Measurements from ENCODE around the gene MSANTD1. TPM values are rescaled to one million over a fixed set of nuclear protein-coding genes. Genes with fewer than 3 reads are reported as not detected.

The MSANTD1 gene
- total and polyA plus RNA-seq, 4 donors: 0.05 to 1.2 (median 0.23) TPM; not detected in 1

GRCh38 chr4:3225071-3225850 lies 23.7 kb upstream of the MSANTD1 start (continued):
- TF ChIP-seq TAF1 (conservative IDR thresholded peaks at IDR 0.05) (no peak), MAX (IDR thresholded peaks at IDR 0.05) (no peak), GABPA (IDR thresholded peaks at IDR 0.05 in 1 of 2, conservative IDR thresholded peaks at IDR 0.05 in 1 of 2) (no peak), FOXA2 (IDR thresholded peaks at IDR 0.05) (no peak)

GRCh38 chr4:3225936-3226335 lies 23.0 kb upstream of the MSANTD1 start:
- 81% methylated on average over 9 of the region's 9 CpGs for WGBS
- Histone ChIP-seq H3K4me1 (ENCODE audit: control insufficient read depth in 4 of 4, insufficient read depth in 4 of 4, low read length in 3 of 4) (peaks cover 0 to 3% (median 0%) of the 10 kb centered on the region in 4 donors), H3K36me3 (ENCODE audit: control insufficient read depth in 4 of 4, insufficient read depth in 3 of 4, low read depth in 1 of 4, low read length in 3 of 4) (peaks cover 21 to 66% (median 55%) of the 10 kb centered on the region in 4 donors), H3K9ac (ENCODE audit: low read depth in 1 of 2, low read length in 2 of 2) (no peak overlapping the region), H3K27me3 (ENCODE audit: control insufficient read depth in 4 of 4, insufficient read depth in 4 of 4, low read length in 3 of 4) (no peaks in the 10 kb centered on the region), H3K27ac (ENCODE audit: low read depth in 1 of 2, low read length in 2 of 2) (peak overlapping the region; percentile 17 to 40), H3K4me3 (ENCODE audit: low read depth in 1 of 3, low read length in 3 of 3) (no peak overlapping the region), H3K9me3 (ENCODE audit: control insufficient read depth in 4 of 4, low read length in 3 of 4) (no peaks in the 10 kb centered on the region)
- no peak for DNase-seq (ENCODE audit: low spot score)
- TF ChIP-seq CTCF (IDR thresholded peaks at IDR 0.05; ENCODE audit: low read depth, low read length, missing input control) (no peak), HNF4A (conservative IDR thresholded peaks at IDR 0.05) (no peak), REST (IDR thresholded peaks at IDR 0.05) (no peak), EGR1 (IDR thresholded peaks at IDR 0.05; ENCODE audit: low read depth in 2 of 2) (no peak), NR2F2 (IDR thresholded peaks at IDR 0.05) (no peak), GABPA (IDR thresholded peaks at IDR 0.05 in 1 of 2, conservative IDR thresholded peaks at IDR 0.05 in 1 of 2) (no peak), SP1 (IDR thresholded peaks at IDR 0.05) (no peak), FOXA1 (IDR thresholded peaks at IDR 0.05) (no peak), FOXA2 (IDR thresholded peaks at IDR 0.05) (no peak), YY1 (IDR thresholded peaks at IDR 0.05) (no peak), MAX (IDR thresholded peaks at IDR 0.05) (no peak), HNF4G (IDR thresholded peaks at IDR 0.05) (no peak), RAD21 (IDR thresholded peaks at IDR 0.05) (no peak), TAF1 (conservative IDR thresholded peaks at IDR 0.05) (no peak), ZBTB33 (IDR thresholded peaks at IDR 0.05) (no peak), RXRA (IDR thresholded peaks at IDR 0.05) (no peak), ATF3 (IDR thresholded peaks at IDR 0.05) (no peak)
